NCI-H2107 (cell line): ENCODE results near the gene CLMP.
"Not testable (repeated sequence)": the region's sequence is repeated elsewhere in the genome, so short reads cannot be mapped to it uniquely, and the experiment has no call there.

Experiments
- DNase-seq: peaks from one replicate; lab custom pipeline; 2025; lab: John Stamatoyannopoulos, UW

CLMP gene

DNA sequence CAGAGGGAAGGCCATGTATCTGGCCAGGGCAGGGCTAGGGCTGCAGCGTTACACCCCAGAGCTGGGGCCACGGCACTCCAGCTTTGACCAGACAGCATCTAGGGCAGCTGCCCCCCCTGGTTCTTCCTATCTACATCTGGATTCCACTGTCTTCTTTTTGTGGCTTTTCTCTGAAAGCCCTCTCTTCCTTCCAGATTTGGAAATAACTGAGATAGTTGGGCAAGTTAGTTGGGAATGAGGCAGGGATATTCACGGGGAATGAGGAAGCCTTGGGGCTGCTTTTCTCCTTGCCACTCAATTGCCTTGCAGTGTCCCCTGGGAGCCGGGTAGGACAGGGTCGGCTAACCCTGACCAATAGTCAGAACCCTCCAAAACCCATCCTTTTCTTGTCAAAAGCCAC is 26.8 kb downstream of the CLMP start:
- DNase-seq: no peak

DNA sequence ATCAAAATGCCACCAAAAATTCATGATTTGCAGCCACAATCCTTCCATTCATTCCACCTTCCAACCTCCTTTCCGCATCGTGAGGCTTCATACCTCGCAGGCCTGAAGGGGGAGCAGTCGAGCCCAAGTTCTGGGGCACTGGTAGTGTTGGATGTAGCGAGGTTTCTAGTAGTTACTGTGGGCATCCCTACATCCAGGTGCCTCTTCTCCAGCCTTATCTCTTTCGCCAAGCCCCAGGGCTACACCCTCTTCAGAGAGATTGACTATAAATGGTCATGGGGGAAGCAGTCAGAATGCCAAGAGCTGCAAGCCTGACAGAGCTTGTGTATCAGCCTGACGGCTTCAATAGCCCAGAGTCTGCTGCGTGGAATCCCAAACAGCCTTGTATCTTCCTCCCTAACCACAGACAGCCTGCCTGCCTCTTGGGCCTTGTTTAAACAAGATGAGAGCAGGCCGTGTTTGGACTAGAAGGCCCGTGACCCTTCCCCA is 28.9 kb downstream of the CLMP start:
- no peak for DNase-seq

- DNase-seq: no peak
Observed at GRCh38 chr11:123164732-123165450, 30.2 kb downstream of the CLMP start.

GRCh38 chr11:123163621-123164020 is 31.4 kb downstream of the CLMP start:
- no peak for DNase-seq

DNA sequence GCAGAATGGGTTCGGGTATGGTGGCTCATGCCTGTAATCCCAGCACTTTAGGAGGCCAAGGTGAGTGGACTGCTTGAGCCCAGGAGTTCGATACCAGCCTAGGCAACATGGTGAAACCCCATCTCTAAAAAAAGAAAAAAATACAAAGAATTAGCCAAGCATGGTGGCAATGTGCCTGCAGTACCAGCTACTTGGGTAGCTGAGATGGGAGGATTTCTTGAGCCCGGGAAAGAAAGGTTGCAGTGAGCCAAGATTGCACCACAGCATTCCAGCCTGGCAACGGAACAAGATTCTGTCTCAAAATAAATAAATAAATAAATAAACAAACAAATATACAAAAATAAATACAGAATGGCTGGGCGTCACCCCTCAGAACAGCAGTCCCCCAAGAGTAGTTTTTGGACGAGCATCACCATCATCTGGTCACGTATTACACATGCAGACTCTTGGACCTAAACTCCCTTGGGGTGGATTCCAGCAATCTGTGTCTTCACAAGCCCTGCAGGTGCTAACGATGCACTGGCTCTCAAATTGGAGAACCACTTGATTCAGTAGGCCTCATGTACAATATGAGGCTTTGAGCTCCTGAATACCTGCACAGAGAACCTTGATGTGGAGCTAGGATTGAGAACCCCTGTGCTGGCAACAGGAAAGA is 33.5 kb downstream of the CLMP start:
- no peak for DNase-seq

DNA sequence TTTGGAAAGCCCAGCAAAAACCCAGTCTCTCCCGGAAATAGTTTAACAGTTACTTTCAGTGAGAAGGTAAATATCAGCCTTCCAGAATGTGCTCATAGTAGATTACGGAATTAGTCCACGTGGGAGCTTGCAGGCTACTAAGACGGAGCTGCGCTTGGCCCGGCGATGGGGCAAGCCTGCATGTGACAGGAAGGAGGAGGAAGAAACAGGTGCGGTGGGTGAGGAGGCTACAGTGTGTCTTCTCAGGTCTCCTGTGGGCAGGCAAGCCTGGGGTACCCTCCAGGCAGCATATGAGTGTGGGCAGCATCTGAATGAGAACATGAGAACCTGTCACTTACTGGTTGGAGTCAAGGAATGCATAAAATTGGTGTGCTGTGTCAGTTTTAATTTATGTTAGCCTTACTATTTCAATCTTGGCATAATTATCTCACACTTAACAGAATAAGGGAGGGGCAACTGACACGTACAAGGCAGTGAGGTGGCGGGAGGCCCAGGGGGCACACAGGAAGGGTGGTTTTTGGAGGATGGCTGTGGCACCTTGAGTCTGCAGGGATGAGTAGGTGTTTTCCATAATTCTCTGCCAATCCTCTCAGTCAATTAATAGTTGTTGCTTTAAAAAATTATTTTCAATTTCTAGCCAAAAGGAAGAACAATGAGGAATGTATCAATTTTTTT is 35.7 kb downstream of the CLMP start:
- no peak for DNase-seq

GRCh38 chr11:123158033-123159003 is 36.7 kb downstream of the CLMP start:
- DNase-seq: no peak

- no peak for DNase-seq
Observed at GRCh38 chr11:123152951-123153350, 42.1 kb downstream of the CLMP start.

- not testable (repeated sequence) for DNase-seq
Observed at GRCh38 chr11:123152346-123152745, 42.7 kb downstream of the CLMP start.

DNA sequence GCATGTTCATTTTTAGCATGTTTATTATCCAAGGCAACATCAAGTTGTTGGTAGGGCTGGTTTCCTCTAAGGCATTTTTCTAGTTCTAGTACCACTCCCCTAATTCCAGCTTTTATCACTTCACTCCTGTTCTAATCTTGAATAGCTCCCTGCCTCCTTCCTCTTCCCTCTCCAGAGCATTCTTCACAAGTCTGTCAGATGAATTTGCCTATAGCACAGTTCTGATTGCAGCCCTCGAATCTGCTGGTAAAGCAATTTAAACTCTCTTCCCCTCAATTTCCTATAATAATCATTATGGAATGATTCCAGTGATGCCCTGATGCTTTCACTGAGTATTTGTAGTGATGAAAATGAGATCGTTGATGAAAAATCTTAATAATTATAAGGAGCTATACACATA is 43.3 kb downstream of the CLMP start:
- no peak for DNase-seq

DNA sequence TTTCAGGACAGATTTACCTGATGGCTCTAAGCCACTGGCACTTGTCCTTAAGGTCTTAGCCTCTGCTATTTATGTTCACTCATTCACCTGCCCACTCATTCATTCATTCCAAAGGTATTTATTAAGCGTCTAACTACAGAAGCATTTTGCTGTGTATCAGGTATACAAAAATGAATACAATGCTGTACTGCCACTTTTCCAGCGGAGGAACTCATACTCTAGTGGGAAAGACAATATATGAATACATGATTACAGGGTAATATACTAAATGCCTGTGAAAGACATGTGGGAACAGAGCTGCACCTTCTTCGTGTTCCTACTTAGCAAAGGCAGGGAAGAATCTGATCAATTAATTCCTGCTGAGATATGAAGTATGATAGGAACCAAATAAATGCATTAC is 43.7 kb downstream of the CLMP start:
- no peak for DNase-seq

DNA sequence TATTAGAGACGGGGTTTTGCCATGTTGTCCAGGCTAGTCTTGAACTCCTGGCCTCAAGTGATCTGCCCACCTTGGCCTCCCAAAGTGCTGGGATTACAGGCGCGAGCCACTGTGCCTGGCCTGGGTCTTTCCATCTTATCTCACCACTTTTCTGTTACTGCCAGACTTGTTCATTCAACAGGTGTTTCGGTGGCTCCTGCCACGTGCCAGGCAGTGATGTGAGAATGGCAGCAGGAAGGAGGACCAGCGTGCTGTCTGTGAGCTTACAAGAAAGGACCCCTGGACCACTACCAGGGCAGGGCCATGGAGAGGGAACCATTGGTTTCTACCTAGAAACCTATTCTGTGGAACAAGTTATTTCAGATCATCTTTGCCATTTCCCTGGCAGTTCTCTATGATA is 44.2 kb downstream of the CLMP start:
- DNase-seq: no peak

DNA sequence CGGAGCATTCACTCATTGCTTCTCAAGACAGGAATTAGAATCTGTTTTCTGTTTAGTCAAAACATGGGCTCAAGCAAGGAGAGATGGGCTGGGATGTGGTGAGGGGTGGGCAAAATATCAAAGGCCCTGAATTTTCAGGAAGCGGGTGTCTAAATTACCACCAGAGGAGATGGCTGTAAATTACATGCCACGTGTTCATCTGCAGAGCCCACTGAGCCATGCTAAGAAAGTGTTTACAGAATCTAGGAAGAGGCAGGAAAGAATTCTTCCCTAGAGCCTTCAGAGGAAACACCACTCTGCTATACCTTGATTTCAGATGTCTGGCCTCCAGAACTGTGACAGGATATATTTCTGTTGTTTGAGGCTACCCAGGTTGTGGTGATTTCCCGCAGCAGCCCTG is 46.1 kb downstream of the CLMP start:
- no peak for DNase-seq

DNA sequence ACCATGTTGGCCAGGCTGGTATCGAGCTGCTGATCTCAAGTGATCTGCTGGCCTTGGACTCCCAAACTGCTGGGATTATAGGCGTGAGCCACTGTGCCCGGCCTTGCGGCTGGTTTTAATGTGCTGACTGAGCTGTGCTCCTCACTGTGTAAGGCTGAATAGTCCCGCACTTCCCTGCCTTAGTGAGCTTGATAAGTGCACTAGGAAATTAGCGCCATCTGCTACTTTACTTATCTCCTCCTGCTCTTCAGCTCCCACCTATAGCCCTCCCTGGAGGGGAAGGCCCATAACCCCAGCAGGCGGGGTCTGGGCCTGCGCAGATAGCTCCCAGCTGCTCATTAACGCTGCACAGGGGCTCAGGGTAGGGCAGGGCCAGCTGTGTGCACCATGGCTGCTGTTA is 49.4 kb downstream of the CLMP start:
- no peak for DNase-seq

DNA sequence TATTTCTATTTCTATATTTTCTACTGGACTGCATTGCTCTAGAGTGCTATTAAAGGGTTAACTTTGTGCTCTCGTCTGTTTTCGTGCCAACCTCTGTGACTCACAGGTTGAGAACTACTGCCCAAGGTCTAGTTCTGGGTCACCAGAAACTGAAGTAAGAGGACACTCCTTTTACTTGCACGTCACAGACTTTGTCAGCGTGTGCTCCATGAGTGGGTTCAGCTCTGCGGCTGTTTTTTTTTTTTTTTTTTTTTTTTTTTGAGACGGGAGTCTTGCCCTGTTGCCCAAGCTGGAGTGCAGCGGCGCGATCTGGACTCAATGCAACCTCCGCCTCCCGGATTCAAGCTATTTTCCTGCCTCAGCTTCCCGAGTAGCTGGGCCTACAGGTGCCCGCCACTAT is 49.8 kb downstream of the CLMP start:
- DNase-seq: no peak

- DNase-seq: no peak
Observed at GRCh38 chr11:123144707-123145106, 50.3 kb downstream of the CLMP start.

- no peak for DNase-seq
Observed at GRCh38 chr11:123143921-123144320, 51.1 kb downstream of the CLMP start.

DNA sequence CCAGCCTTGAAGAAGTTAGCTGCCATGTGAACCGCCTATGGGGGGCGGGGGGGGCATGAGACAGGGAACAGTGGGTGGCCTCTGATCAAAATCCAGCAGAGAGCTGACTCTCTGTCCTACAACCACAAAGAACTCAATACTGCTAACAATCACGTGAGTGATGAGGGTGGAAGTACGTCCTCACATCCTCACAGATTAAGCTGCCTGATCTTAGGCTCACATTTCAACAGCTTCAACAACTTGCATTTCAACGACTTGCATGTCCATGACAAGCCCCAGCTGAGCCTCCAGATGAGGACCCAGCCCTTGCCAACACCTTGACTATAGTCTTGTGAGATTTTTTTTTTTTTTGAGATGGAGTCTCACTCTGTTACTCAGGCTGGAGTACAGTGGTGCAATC is 51.6 kb downstream of the CLMP start:
- no peak for DNase-seq

GRCh38 chr11:123139206-123139605 is 55.8 kb downstream of the CLMP start:
- no peak for DNase-seq

DNA sequence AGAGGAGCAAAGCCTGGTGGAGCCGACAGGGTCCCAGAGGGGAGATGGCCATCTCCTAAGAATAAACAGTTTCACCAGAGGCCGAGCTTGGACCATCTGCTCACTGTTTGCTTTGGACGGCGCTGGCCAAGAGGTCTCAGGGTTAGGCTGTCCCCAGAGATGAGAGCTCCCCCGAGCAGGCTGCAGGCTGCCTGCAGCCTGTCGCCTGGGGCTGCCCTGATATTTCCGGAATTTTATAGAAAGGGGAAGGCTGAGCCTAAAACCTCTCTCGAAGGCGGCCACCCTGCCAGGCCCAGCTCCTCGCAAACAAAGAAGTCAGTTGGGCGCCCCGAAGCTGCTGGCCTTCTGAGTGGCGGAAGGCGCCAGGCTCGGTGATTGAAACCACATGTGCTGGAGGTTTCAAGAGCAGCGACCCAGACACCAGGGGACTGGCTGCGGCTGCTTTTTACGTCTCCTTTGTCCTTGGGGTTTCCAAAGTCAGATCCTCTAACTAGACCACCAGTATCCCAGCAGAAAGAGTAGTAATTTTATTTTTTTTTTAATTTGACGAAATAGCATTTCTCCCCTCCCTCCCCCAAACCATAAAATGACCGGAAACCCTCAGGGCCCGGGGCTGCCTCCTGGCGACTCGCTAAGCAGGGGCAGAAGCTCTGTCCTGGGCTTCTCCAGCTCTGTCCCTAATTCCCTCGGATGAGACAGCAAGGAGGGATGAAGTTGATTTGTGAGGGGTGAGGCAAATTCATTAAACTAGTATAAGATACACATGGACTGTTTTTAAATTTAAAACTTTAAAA is 57.4 kb downstream of the CLMP start:
- no peak for DNase-seq

DNA sequence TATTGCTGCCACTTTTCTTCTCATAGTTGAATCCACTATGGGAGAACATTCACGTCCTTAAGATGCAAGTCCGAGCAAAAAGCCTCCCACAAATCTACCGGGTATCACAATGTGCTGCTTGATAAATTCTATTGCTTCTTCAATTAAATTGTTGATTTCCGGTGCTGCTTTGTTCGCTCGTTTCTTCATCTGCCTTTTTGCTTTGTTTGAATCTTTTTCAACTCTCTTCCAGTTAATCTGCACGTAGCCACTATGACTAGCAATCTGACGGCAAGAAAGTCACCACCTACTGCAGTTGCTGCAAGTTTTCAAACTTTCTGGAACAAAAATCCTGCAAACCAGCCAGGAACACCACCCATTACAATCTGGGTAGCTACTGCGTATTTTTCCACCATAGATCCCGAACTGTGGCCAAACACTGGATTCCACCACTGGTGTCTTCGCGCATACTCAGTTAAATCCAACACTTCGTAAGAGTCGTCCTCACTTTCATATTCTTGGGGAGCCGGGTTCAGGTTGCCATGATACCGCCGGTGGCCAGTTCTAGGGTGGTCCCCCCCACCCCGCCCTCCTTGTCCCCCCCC is 59.1 kb downstream of the CLMP start:
- no peak for DNase-seq
